HG03025 (cell line): ENCODE measurements around the gene WDR35.

Source experiments
- ATAC-seq: cut with Tn5 transposase; IDR thresholded peaks from one replicate; pipeline ENCODE4 v1.9.1; 2021; ENCODE audit warnings: mild to moderate bottlenecking, moderate library complexity; ENCODE audit not compliant: unreplicated experiment, low FRiP score

WDR35 gene

GRCh38 chr2:19875280-19875679, 114.6 kb downstream of the WDR35 start:
- ATAC-seq = no peak

GRCh38 chr2:19874726-19875125, 115.2 kb downstream of the WDR35 start:
- ATAC-seq = no peak

GRCh38 chr2:19873014-19873413, 116.9 kb downstream of the WDR35 start:
- ATAC-seq = no peak

- ATAC-seq = no peak
These were observed 117.6 kb downstream of the WDR35 start for GRCh38 chr2:19872302-19872701.

- no peak for ATAC-seq
These were observed 118.1 kb downstream of the WDR35 start for GRCh38 chr2:19871836-19872235.

GRCh38 chr2:19870792-19871191, 119.1 kb downstream of the WDR35 start:
- no peak for ATAC-seq

- peak; percentile 90 for ATAC-seq
These were observed 121.0 kb downstream of the WDR35 start for GRCh38 chr2:19868701-19869580.

- ATAC-seq = no peak
These were observed 121.7 kb downstream of the WDR35 start for GRCh38 chr2:19868224-19868623.

- ATAC-seq = no peak
These were observed 123.1 kb downstream of the WDR35 start for GRCh38 chr2:19866771-19867170.

GRCh38 chr2:19865151-19865550, 124.8 kb downstream of the WDR35 start:
- ATAC-seq = no peak

- ATAC-seq = no peak
These were observed 125.5 kb downstream of the WDR35 start for GRCh38 chr2:19864381-19864780.

- no peak for ATAC-seq
These were observed 126.4 kb downstream of the WDR35 start for GRCh38 chr2:19863303-19864041.

- no peak for ATAC-seq
These were observed 128.1 kb downstream of the WDR35 start for GRCh38 chr2:19861813-19862212.
